Muscle of leg (tissue), 11 donors: Measurements from ENCODE around the gene PLEKHA7. TPM values are rescaled to one million over a fixed set of nuclear protein-coding genes. Genes with fewer than 3 reads are reported as not detected.
"Not testable (repeated sequence)": the region's sequence is repeated elsewhere in the genome, so short reads cannot be mapped to it uniquely, and the experiment has no call there.

Source experiments
- DNase-seq: peaks from one replicate; pipeline ENCODE4 v3.0.0; 2013
- H3K27ac ChIP-seq: one replicate; pipeline ENCODE4 v1.5.1; 2013; ENCODE audit warnings: mild to moderate bottlenecking, low read length, control low read depth
- H3K27me3 ChIP-seq: one replicate; pipeline ENCODE4 v1.6.1; 2013; ENCODE audit warnings: low read length; ENCODE audit not compliant: control insufficient read depth, insufficient read depth
- H3K36me3 ChIP-seq: one replicate; pipeline ENCODE4 v1.6.1; 2013; ENCODE audit warnings: low read length; ENCODE audit not compliant: control insufficient read depth, insufficient read depth
- H3K4me1 ChIP-seq: one replicate; pipeline ENCODE4 v1.6.1; 2013; ENCODE audit warnings: low read length; ENCODE audit not compliant: control insufficient read depth, insufficient read depth
- H3K4me3 ChIP-seq: one replicate; pipeline ENCODE4 v1.5.1; 2013; ENCODE audit warnings: low read length, control low read depth
- H3K9me3 ChIP-seq: replicated peaks from 2 replicates; pipeline ENCODE4 v1.6.1; 2013; ENCODE audit warnings: low read depth, low read length; ENCODE audit not compliant: control insufficient read depth
- WGBS: methylation state at CpG from one replicate; pipeline ENCODE4 v1.1.5; 2013; ENCODE audit warnings: missing lambda C conversion rate; ENCODE audit not compliant: insufficient coverage; 5-methylcytosine and 5-hydroxymethylcytosine counted together
- polyA plus RNA-seq, 8 donors: library from polyadenylated mRNA; unstranded; fragments of 120-200 nt; gene quantifications; one replicate each; pipeline versions ENCODE4 v1.2.1 to v1.2.3, GENCODE V29; 2013; ENCODE audit warnings: inconsistent platforms in 1 of 8, low replicate concordance in 1 of 8; ENCODE audit not compliant: insufficient read length in 8 of 8, insufficient read depth in 1 of 8
- total RNA-seq: library from RNA; stranded (reverse); fragments of 120-200 nt; gene quantifications from one replicate; pipeline ENCODE4 v1.2.4, GENCODE V29; 2013

The PLEKHA7 gene
- total and polyA plus RNA-seq, 9 donors, result 2.6 to 7.8 (median 4.2) TPM

DNA sequence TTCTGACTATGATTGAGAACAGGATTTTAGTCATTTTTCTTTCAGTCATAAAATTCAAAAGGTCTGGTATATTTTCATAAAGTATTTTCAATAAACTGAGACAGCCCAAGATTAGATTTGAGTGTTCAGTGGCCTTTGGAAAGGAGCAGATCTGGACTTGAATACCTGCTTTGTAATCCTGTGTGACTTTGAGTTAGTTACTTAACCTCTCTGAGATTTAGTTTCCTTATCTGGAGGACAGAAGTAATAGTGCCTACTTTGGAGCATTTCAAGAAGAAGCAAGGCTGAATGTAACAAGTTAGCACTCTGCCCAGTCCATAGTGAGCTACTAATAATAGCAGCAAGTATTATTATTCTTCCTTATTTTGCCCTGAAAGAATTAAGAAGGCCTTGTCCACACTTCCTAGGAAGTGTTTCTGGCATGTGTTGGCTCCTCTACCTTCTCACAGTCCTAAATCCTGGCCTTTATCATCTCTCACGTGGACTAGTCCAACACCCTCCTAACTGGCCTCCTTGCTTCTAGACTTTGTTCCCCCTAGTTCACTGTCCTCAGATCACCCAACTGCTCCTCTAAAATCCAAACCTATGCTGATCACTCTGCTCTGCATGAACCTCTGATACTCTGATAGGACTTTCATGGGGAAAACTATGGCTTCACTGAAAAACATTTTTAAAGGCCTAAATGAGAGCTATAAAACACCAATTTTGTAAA, 115.8 kb downstream of the PLEKHA7 start:
- 75% methylated on average over 1 of the region's 1 CpG for WGBS
- Histone ChIP-seq H3K4me3 (no peak overlapping the region), H3K9me3 (no peaks in the 10 kb centered on the region), H3K27ac (no peak overlapping the region), H3K27me3 (no peaks in the 10 kb centered on the region), H3K36me3 (no peaks in the 10 kb centered on the region), H3K4me1 (no peaks in the 10 kb centered on the region)
- no peak for DNase-seq

DNA sequence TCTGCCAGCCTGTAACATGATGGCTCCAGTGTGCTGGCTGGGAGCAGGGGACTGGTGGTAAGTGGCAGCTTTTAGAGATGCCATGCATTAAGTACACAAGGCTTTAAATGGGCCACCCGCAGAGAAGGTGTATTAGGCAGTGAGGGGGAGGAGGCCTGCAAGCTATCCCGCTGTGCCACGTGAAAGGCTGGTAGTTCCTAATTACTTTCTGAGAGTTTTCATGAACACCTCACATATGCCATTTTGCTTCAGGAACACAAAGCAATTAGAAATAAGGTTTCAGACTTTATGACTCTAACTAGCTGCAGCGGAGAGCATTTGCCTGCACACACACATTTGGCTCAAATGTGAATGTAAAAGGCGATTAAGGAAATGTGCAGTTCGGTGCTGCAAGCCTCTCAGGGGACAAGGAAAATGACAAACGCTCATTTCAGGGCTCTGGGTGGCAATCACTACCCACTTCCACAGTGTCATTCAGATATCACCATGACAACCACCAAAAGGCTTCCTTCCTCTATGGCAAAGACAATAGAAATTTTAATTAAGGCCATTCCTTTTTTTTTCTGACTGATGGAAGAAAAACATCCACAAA, 116.6 kb downstream of the PLEKHA7 start:
- Histone ChIP-seq H3K27ac (peak overlapping the region; percentile 40), H3K27me3 (no peaks in the 10 kb centered on the region), H3K36me3 (no peaks in the 10 kb centered on the region), H3K4me3 (no peak overlapping the region), H3K4me1 (no peaks in the 10 kb centered on the region), H3K9me3 (no peaks in the 10 kb centered on the region)
- WGBS, result 0% methylated on average over 1 of the region's 7 CpGs
- DNase-seq, result peak; percentile 33

DNA sequence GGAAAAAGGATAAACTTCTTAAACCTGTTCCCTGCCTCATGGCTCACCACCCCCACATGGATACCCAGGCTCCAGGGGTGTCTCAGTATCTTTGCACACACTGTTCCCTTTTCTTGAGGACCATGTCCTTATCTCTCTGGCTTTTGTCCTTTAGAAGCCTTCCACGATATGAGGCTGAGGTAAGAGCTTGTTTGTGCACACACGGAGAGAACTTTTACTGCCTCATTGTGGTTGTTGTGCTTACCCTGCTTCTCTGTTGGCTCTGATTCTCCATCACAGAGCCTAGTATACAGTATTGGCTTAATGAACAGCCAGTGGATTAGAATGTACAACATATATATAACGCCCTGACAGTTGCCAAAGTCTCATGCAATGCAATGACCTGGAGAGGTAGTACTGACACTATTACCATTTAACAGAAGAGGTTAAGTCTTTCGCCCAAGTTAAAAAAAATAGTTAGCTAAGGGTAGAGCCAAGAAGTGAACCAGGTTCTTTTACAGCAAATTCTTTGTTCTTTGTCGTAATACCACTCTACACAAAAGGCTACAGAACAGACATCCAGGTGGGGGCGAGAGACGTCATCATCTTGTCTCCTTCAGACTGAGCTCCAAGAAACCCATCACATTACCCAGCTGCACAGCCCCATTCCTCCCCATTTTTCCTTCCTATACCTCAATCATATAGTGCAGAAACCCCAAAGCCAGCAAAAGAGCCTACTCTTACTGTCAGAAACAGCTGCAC, 117.3 kb downstream of the PLEKHA7 start:
- H3K4me1 ChIP-seq, result no peaks in the 10 kb centered on the region
- no peaks in the 10 kb centered on the region for H3K27me3 ChIP-seq
- 40% methylated on average over 1 of the region's 7 CpGs for WGBS
- no peak overlapping the region for H3K4me3 ChIP-seq
- no peak for DNase-seq
- no peak overlapping the region for H3K27ac ChIP-seq
- H3K36me3 ChIP-seq, result no peaks in the 10 kb centered on the region
- no peaks in the 10 kb centered on the region for H3K9me3 ChIP-seq

DNA sequence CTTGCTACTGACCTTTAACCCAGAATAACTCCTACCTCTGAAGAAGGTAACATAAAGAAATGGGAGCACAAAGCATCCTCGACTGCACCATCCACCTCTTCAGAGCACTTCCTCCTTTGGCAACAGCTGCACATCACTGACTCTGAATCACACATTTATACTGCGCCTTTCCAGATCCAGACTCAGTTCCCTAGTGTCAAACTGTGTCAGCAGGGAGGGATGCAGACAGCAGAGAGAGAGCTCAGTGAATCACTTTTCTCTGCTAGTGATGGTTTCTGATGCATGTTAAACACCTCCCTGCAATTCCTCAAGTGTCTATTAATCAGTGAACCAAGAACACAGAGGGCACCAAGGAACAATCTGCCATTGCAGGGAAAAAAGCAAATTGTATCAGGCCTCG, 118.9 kb downstream of the PLEKHA7 start:
- no peak for DNase-seq
- Histone ChIP-seq H3K4me1 (no peaks in the 10 kb centered on the region), H3K9me3 (no peaks in the 10 kb centered on the region), H3K27ac (no peak overlapping the region), H3K36me3 (no peaks in the 10 kb centered on the region), H3K27me3 (no peaks in the 10 kb centered on the region), H3K4me3 (no peak overlapping the region)
- 33% methylated on average over 1 of the region's 3 CpGs for WGBS

DNA sequence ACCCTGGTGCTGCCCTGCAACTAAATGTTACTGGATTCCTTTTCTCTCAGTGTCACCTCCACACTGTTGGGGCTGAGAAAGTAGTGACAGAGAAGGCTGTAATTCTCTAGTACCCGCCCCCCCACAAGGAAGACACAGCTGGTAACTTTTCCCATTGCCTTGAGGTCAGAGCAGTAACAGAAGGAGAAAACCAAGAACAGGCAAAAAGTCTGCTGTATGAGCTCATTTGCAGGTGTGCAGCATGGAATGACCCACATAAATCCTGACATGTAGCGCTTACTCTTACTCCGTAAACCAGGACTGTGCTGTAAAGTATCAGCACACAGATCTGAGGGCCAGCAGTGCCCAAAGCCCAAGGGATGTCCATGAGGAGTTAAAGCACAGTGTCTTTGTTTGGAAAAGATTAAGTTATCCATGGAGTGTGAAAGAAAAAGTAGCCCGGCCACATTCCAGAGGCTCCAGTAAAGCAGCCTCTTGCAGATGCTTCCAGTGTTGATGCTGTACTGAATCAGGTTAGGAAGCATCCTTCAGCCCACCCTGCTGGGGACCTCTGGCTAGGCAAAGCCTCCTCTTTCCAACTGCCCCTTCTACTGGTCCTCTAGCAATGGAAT, 120.7 kb downstream of the PLEKHA7 start:
- Histone ChIP-seq H3K4me1 (no peaks in the 10 kb centered on the region), H3K9me3 (no peaks in the 10 kb centered on the region), H3K4me3 (no peak overlapping the region), H3K27ac (no peak overlapping the region), H3K27me3 (no peaks in the 10 kb centered on the region), H3K36me3 (no peaks in the 10 kb centered on the region)
- WGBS, result 31% methylated on average over 3 of the region's 4 CpGs
- DNase-seq, result no peak

DNA sequence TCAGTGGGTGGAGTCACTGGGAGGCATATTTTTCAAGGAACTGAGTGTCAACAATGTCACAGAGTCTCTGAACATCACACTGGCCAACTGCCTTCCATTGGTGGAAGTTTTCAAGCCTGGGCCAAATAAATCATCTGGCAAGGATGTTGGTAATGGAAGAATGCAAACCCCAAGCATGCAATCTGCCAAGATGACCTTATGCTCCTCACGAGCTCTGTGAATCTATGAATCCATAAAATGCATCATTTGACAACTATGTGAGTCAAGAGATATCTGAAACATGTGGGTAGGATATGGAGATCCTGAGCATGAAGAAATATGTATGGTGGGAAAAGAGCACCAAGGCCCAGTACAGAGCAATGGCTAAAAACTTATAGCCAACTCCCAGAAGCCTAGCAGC, 122.2 kb downstream of the PLEKHA7 start:
- Histone ChIP-seq H3K36me3 (no peaks in the 10 kb centered on the region), H3K4me3 (no peak overlapping the region), H3K27ac (no peak overlapping the region), H3K4me1 (no peaks in the 10 kb centered on the region), H3K9me3 (no peaks in the 10 kb centered on the region), H3K27me3 (no peaks in the 10 kb centered on the region)
- peak; percentile 21 for DNase-seq
- WGBS, result no CpG with 5 or more reads among the region's 1 CpG

DNA sequence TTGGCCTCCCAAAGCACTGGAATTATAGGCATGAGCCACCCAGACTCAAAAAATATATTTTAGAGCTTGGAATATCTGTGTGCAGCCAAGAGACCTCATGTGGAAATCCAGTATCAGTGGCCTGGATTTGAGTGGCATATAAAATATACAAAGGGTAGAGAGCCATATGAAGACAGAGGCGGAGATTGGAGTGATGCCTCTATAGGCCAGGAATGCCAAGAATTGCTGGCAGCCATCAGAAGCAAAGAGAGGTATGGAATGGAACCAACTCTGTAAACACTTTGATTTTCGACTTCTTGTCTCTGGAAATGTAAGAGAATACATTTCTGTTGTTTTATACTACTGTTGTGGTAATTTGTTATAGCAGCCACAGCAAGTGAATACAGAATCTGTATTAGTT, 123.0 kb downstream of the PLEKHA7 start:
- no peak overlapping the region for H3K4me3 ChIP-seq
- H3K4me1 ChIP-seq, result no peaks in the 10 kb centered on the region
- H3K27me3 ChIP-seq, result no peaks in the 10 kb centered on the region
- DNase-seq, result peak; percentile 29
- no peaks in the 10 kb centered on the region for H3K36me3 ChIP-seq
- H3K27ac ChIP-seq, result no peak overlapping the region
- WGBS, result 60% methylated on average over 1 of the region's 2 CpGs
- no peaks in the 10 kb centered on the region for H3K9me3 ChIP-seq

DNA sequence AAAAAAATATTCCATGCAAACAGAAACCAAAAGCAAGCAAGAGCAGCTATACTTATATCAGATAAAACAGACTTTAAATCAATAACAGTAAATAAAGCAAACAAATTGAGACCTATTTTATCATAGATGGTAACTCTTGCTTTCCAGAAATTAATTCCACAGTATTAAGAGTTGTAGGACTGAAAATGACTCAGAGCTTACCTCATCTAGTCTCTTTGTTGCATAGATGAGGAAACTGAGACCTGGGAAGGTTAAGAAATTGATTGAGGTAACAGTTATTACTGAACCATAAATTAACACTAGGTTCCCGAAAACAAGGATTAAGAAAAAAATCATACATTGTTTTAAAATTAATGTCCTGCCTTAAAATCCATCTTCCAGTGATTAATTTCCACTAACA, 123.8 kb downstream of the PLEKHA7 start:
- no peaks in the 10 kb centered on the region for H3K9me3 ChIP-seq
- H3K4me3 ChIP-seq, result no peak overlapping the region
- no peak for DNase-seq
- WGBS, result no CpG with 5 or more reads among the region's 1 CpG
- no peak overlapping the region for H3K27ac ChIP-seq
- H3K4me1 ChIP-seq, result no peaks in the 10 kb centered on the region
- no peaks in the 10 kb centered on the region for H3K36me3 ChIP-seq
- H3K27me3 ChIP-seq, result no peaks in the 10 kb centered on the region

DNA sequence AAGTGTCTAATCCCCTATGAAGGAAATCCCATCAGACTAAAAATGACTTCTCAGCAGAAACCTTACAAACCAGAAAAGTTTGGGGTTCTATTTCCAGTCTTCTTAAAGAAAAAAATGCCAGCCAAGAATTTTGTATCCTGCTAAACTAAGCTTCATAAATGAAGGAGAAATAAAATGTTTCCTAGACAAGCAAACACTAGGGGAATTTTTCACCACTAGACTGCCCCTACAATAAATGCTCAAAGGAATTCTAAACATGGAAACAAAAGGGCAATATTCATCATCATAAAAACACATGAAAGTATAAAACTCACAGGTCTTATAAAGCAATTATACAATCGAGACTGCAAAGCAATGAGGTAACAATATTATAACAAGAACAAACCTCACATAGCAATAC, 124.3 kb downstream of the PLEKHA7 start:
- DNase-seq, result no peak
- no peaks in the 10 kb centered on the region for H3K9me3 ChIP-seq
- H3K27ac ChIP-seq, result no peak overlapping the region
- no CpG with 5 or more reads among the region's 1 CpG for WGBS
- no peaks in the 10 kb centered on the region for H3K27me3 ChIP-seq
- no peaks in the 10 kb centered on the region for H3K36me3 ChIP-seq
- H3K4me1 ChIP-seq, result no peaks in the 10 kb centered on the region
- H3K4me3 ChIP-seq, result no peak overlapping the region

DNA sequence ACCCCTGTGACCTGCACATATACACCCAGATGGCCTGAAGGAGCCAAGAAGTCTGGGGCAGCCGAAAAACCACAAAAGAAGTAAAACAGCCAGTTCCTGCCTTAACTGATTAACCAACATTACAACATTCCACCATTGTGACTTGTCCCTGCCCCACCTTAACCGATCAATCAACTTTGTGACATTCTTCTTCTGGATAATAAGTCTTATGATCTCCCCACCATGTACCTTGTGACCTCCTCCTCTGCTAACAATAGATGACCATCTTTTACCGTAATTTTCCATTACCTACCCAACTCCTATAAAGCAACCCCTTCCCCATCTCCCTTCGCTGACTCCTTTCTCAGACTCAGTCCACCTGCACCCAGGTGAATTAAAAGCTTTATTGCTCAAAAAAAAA, 125.2 kb downstream of the PLEKHA7 start:
- not testable (repeated sequence) for H3K36me3 ChIP-seq, H3K27me3 ChIP-seq, DNase-seq, H3K4me1 ChIP-seq, H3K27ac ChIP-seq, H3K9me3 ChIP-seq, H3K4me3 ChIP-seq
- 100% methylated on average over 2 of the region's 4 CpGs for WGBS
